ENCODE measurements around the gene SPPL2B.

SPPL2B gene

GRCh38 chr19:2342656-2343288 is 14.3 kb downstream of the SPPL2B start:
- TF ChIP-seq NFIC (IDR thresholded peaks at IDR 0.05) (no peak), RAD21 (IDR thresholded peaks at IDR 0.05; ENCODE audit: low read depth) (no peak), YY1 (IDR thresholded peaks at IDR 0.05; ENCODE audit: low read depth) (no peak), CREB1 (IDR thresholded peaks at IDR 0.05; ENCODE audit: low read depth) (no peak), TAF1 (IDR thresholded peaks at IDR 0.05; ENCODE audit: low read depth) (no peak), EP300 (IDR thresholded peaks at IDR 0.05; ENCODE audit: borderline replicate concordance) (no peak)

- TF ChIP-seq TEAD4 (IDR thresholded peaks at IDR 0.05) (no peak), CREB1 (IDR thresholded peaks at IDR 0.05; ENCODE audit: low read depth) (no peak), REST (IDR thresholded peaks at IDR 0.05; ENCODE audit: low read depth) (no peak), USF1 (IDR thresholded peaks at IDR 0.05) (no peak), EP300 (IDR thresholded peaks at IDR 0.05; ENCODE audit: borderline replicate concordance) (no peak), TAF1 (IDR thresholded peaks at IDR 0.05; ENCODE audit: low read depth) (no peak), MAX (IDR thresholded peaks at IDR 0.05) (no peak), CEBPB (IDR thresholded peaks at IDR 0.05) (no peak), TCF12 (IDR thresholded peaks at IDR 0.05; ENCODE audit: low read depth) (no peak), RAD21 (IDR thresholded peaks at IDR 0.05; ENCODE audit: low read depth) (no peak), YY1 (IDR thresholded peaks at IDR 0.05; ENCODE audit: low read depth) (no peak)
Measured at GRCh38 chr19:2343289-2343982, 15.0 kb downstream of the SPPL2B start.

- TF ChIP-seq YY1 (IDR thresholded peaks at IDR 0.05; ENCODE audit: low read depth) (no peak), REST (IDR thresholded peaks at IDR 0.05; ENCODE audit: low read depth) (peak; percentile 60)
Measured at GRCh38 chr19:2344381-2344870, 15.9 kb downstream of the SPPL2B start.

- TF ChIP-seq FOXM1 (IDR thresholded peaks at IDR 0.05; ENCODE audit: borderline replicate concordance, low read depth) = no peak
Measured at GRCh38 chr19:2345076-2345475, 16.6 kb downstream of the SPPL2B start.

- TF ChIP-seq RAD21 (IDR thresholded peaks at IDR 0.05; ENCODE audit: low read depth) (no peak; the same call in 1 of the 2 replicates), USF1 (IDR thresholded peaks at IDR 0.05) (peak; percentile 88), FOXM1 (IDR thresholded peaks at IDR 0.05; ENCODE audit: borderline replicate concordance, low read depth) (no peak), EGR1 (IDR thresholded peaks at IDR 0.05) (no peak), NFIC (IDR thresholded peaks at IDR 0.05) (peak; percentile 63; the same call in 1 of the 2 replicates), EP300 (IDR thresholded peaks at IDR 0.05; ENCODE audit: borderline replicate concordance) (no peak), TAF1 (IDR thresholded peaks at IDR 0.05; ENCODE audit: low read depth) (no peak), REST (IDR thresholded peaks at IDR 0.05; ENCODE audit: low read depth) (no peak), MAX (IDR thresholded peaks at IDR 0.05) (peak; percentile 76), CREB1 (IDR thresholded peaks at IDR 0.05; ENCODE audit: low read depth) (no peak), ZBTB7A (IDR thresholded peaks at IDR 0.05; ENCODE audit: low read depth) (no peak), TCF12 (IDR thresholded peaks at IDR 0.05; ENCODE audit: low read depth) (no peak), YY1 (IDR thresholded peaks at IDR 0.05; ENCODE audit: low read depth) (no peak), TEAD4 (IDR thresholded peaks at IDR 0.05) (no peak), CEBPB (IDR thresholded peaks at IDR 0.05) (no peak)
Measured at GRCh38 chr19:2345794-2346663, 17.5 kb downstream of the SPPL2B start.
